Heart left ventricle (tissue), 16 donors: Measurements from ENCODE around the gene DUSP5. TPM values are rescaled to one million over a fixed set of nuclear protein-coding genes. Genes with fewer than 3 reads are reported as not detected.

Experiments used
- ATAC-seq, 4 donors: fragments of 200-7000 bp; cut with Tn5 transposase; one replicate each; pipeline ENCODE4 v1.9.1; 2020 to 2022; ENCODE audit warnings: moderate library complexity in 4 of 4, mild to moderate bottlenecking in 3 of 4, moderate number of reproducible peaks in 1 of 4
- DNase-seq, 5 donors: peaks; one replicate each; pipeline ENCODE4 v3.0.0-alpha.2; 2020
- H3K27ac ChIP-seq, 12 donors: fragments of 200-600 bp; sonication (generic) in 4 of 12; one replicate each; pipeline versions ENCODE4 v1.5.0 to v1.8.0; 2016 to 2022; ENCODE audit warnings: mild to moderate bottlenecking in 2 of 12
- H3K27me3 ChIP-seq, 9 donors: fragments of 200-600 bp; sonication (generic) in 2 of 9; one replicate each; pipeline versions ENCODE4 v1.5.1 to v1.8.0; 2016 to 2022; ENCODE audit warnings: mild to moderate bottlenecking in 3 of 9
- H3K36me3 ChIP-seq, 9 donors: fragments of 200-600 bp; sonication (generic) in 2 of 9; one replicate each; pipeline versions ENCODE4 v1.5.0 to v1.8.0; 2018 to 2022; ENCODE audit warnings: mild to moderate bottlenecking in 2 of 9
- H3K4me1 ChIP-seq, 12 donors: fragments of 200-600 bp; sonication (generic) in 4 of 12; one replicate each; pipeline versions ENCODE4 v1.5.0 to v1.8.0; 2016 to 2022; ENCODE audit warnings: mild to moderate bottlenecking in 3 of 12
- H3K4me3 ChIP-seq, 12 donors: fragments of 200-600 bp; sonication (generic) in 4 of 12; one replicate each; pipeline versions ENCODE4 v1.5.0 to v1.8.0; 2017 to 2022; ENCODE audit warnings: mild to moderate bottlenecking in 9 of 12, moderate library complexity in 4 of 12
- H3K9me3 ChIP-seq, 12 donors: fragments of 200-600 bp; sonication (generic) in 4 of 12; one replicate each; pipeline versions ENCODE4 v1.5.0 to v1.8.0; 2016 to 2022; ENCODE audit warnings: mild to moderate bottlenecking in 1 of 12
- POLR2A ChIP-seq, 2 donors: fragments of 450-650 bp; IDR thresholded peaks; one replicate each; pipeline ENCODE4 v1.6.1; 2017; ENCODE audit warnings: antibody characterized with exemption in 2 of 2, mild to moderate bottlenecking in 2 of 2, moderate library complexity in 2 of 2
- WGBS, 4 donors: extraction: QIAGEN DNeasy Blood & Tissue Kit in 2 of 4; methylation state at CpG; one replicate each; pipeline versions ENCODE4 v1.1.5 to v1.1.7; 2013 to 2018; 5-methylcytosine and 5-hydroxymethylcytosine counted together
- intact Hi-C, 10 donors: fragments of 100-400 bp; cut with DNase I; formaldehyde crosslinking; loops; one replicate each; pipeline versions ENCODE4 v1.11.1 to v1.14.2; 2022
- polyA plus RNA-seq, 2 donors: library from polyadenylated mRNA; stranded (reverse); fragments of 200-250 nt; gene quantifications; one replicate each; pipeline ENCODE4 v1.2.3, GENCODE V29; 2013
- total RNA-seq, 9 donors: library from RNA; depleted of rRNA in 2 of 9; stranded (reverse); fragments of >200 nt in 2 of 9; fragmentation: NEBNext Ultra II Directional in 3 of 9; extraction: Animal tissue kit (Norgen Biotek cat#: 25700) in 3 of 9; gene quantifications; one replicate each; pipeline versions ENCODE4 v1.1.0 to v1.2.4, GENCODE V29; 2016 to 2023
- TF ChIP-seq, protein P1 (sequence below), 12 donors: fragments of 200-600 bp; sonication (generic) in 4 of 12; IDR thresholded peaks; one replicate each; pipeline versions ENCODE4 v1.5.0 to v1.8.0; 2018 to 2022; ENCODE audit warnings: antibody characterized with exemption in 12 of 12, mild to moderate bottlenecking in 5 of 12
- donor health status: ischemic (EF 13 %, LVEDD 7.1; RV severe dilation, severe dysfunction).
- donor health status: healthy with polysubstance abuse.
- donor health status: DM: no; HTN: yes; CAD: no.
- donor health status: DM: no; HTN: no; CAD: no.
- donor health status: ischemic (EF 25% LVEDD 6.9; RV normal size, moderate dysfunction).
- donor health status: ischemic (EF 25% LVEDD 5.7; RV mildly dilated, moderate dysfunction).
- donor health status: healthy.
- donor health status: DM: yes; HTN: yes; CAD: no.
- donor health status: ischemic (EF 35%, LVEDD 5.7; RV mildly dilated, moderate dysfunction).
- donor health status: nonischemic (EF 11% LVEDD 7.7; RV severe dilation, severe dysfunction).
- donor health status: DM: yes; HTN: yes; CAD: no.
- donor health status: PGD.
- donor health status: ischemic (EF 29% LVEDD 5.4; RV normal size, mild dysfunction).
- donor health status: nonischemic (EF 23%, LVEDD 6.1; RV moderate dilation, normal function).

DUSP5 gene
- total and polyA plus RNA-seq, 11 donors: 3.5 to 42.7 (median 16.1) TPM

DNA sequence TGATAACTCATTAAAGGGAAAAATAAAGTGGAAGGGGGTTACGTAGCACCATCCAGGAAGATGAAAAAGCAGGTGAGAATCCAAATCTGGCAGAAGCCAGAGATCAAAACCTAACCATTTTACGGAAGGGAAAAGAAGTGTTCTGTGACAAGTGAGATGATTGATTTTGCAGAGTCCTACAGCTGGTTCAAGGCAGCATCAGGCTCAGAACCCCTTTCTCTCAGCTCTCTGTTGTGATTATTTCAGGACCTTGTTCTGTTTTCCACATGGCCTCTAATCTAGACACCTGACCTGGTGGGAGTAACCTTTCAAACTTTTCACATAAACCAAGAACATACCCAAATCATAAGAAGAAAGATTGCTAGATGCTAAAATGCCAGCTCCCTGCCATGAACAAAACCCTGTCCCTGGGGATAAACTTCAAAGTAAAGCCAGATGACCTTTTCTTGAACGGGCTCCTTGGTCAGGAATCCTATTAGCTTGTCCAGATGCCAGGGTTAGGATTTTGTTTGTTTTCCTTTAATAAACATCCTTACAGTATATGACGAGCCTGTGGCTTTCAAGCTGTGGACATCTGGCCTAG lies 5.9 kb downstream of the DUSP5 start:
- ATAC-seq (no peak), DNase-seq (no peak)
- no peak for TF ChIP-seq POLR2A (IDR thresholded peaks at IDR 0.05)
- TF ChIP-seq, protein P1, sequence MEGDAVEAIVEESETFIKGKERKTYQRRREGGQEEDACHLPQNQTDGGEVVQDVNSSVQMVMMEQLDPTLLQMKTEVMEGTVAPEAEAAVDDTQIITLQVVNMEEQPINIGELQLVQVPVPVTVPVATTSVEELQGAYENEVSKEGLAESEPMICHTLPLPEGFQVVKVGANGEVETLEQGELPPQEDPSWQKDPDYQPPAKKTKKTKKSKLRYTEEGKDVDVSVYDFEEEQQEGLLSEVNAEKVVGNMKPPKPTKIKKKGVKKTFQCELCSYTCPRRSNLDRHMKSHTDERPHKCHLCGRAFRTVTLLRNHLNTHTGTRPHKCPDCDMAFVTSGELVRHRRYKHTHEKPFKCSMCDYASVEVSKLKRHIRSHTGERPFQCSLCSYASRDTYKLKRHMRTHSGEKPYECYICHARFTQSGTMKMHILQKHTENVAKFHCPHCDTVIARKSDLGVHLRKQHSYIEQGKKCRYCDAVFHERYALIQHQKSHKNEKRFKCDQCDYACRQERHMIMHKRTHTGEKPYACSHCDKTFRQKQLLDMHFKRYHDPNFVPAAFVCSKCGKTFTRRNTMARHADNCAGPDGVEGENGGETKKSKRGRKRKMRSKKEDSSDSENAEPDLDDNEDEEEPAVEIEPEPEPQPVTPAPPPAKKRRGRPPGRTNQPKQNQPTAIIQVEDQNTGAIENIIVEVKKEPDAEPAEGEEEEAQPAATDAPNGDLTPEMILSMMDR (IDR thresholded peaks at IDR 0.05): no peak
- 31 to 42% (median 40%) methylated on average over 4 of the region's 4 CpGs for WGBS, 4 donors
- no peaks in the 10 kb centered on the region for H3K27me3 ChIP-seq
- intact Hi-C loops: loop anchor here in 4 of 10 donors (5.0 to 10.0 kb wide), 6 partner anchors 44 to 371 kb away; partner anchors contain the start of gene PDCD4 (in 1 of the 4)
- H3K9me3 ChIP-seq: no peaks in the 10 kb centered on the region
- peak overlapping the region; percentile 5 to 98 (median 94) for H3K27ac ChIP-seq
- H3K4me1 ChIP-seq: peaks cover 28 to 99% (median 81%) of the 10 kb centered on the region in 12 donors
- H3K4me3 ChIP-seq: peak overlapping the region in 5 of 12 donors; percentile 2 to 94 (median 11)
- H3K36me3 ChIP-seq: peaks cover 0 to 42% (median 21%) of the 10 kb centered on the region in 9 donors

GRCh38 chr10:110504111-110504735 lies 6.5 kb downstream of the DUSP5 start:
- peaks cover 29 to 100% (median 85%) of the 10 kb centered on the region in 12 donors for H3K4me1 ChIP-seq
- peaks cover 0 to 48% (median 21%) of the 10 kb centered on the region in 9 donors for H3K36me3 ChIP-seq
- ATAC-seq (peak in 3 of 4 donors; percentile 4 to 24 (median 14)), DNase-seq (peak in 3 of 5 donors; percentile 48 to 65 (median 53))
- TF ChIP-seq POLR2A (IDR thresholded peaks at IDR 0.05): no peak
- TF ChIP-seq, protein P1 (IDR thresholded peaks at IDR 0.05): no peak
- intact Hi-C loops: loop anchor here in 4 of 10 donors (5.0 to 10.0 kb wide), 6 partner anchors 43 to 371 kb away; partner anchors contain the start of gene PDCD4 (in 1 of the 4)
- 31 to 45% (median 35%) methylated on average over 4 of the region's 4 CpGs for WGBS, 4 donors
- H3K27ac ChIP-seq: peak overlapping the region; percentile 27 to 98 (median 94)
- peak overlapping the region in 5 of 12 donors; percentile 2 to 94 (median 9) for H3K4me3 ChIP-seq
- H3K27me3 ChIP-seq: no peaks in the 10 kb centered on the region
- no peaks in the 10 kb centered on the region for H3K9me3 ChIP-seq

DNA sequence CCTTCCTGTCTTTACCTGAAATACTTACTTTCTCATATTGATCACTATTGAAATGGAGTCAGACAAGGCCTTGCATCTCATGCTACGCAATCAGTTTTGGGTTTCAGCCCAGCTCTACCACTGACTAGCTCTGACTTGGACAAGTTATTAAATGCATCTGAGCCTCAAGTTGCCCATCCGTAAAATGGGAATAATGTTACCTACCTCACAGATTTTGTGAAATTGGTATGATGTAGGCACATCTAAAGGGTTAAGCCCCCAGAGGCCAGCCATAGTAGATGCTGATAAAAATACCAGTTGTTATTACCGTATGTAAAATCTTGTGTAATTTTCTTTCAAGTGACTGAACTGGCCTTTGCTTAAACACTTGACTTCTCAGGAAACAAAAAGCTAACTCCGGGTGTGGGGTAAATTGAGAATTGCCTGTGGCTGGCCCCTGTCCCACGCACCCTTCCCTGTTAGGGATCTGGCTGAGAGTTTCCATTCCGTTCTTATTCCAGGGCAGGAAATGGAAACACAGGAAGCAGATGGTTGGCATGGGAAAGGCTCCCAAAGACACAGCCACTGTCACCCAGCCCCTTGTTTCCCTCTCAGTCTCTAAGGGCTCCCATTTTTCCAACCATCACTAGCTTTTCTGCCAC lies 7.5 kb downstream of the DUSP5 start:
- DNase-seq: no peak
- peaks cover 0 to 58% (median 30%) of the 10 kb centered on the region in 9 donors for H3K36me3 ChIP-seq
- H3K9me3 ChIP-seq: no peaks in the 10 kb centered on the region
- intact Hi-C loops: loop anchor here in 3 of 10 donors (10.0 kb wide), 3 partner anchors 150 to 370 kb away; partner anchors contain the start of gene PDCD4 (in 1 of the 3)
- no peak for TF ChIP-seq POLR2A (IDR thresholded peaks at IDR 0.05)
- TF ChIP-seq, protein P1 (IDR thresholded peaks at IDR 0.05): no peak
- ATAC-seq: no peak
- no peak overlapping the region for H3K4me3 ChIP-seq
- H3K27me3 ChIP-seq: no peaks in the 10 kb centered on the region
- peaks cover 29 to 100% (median 86%) of the 10 kb centered on the region in 12 donors for H3K4me1 ChIP-seq
- H3K27ac ChIP-seq: peak overlapping the region; percentile 29 to 98 (median 94)
- WGBS, 4 donors: 55 to 61% (median 58%) methylated on average over 6 of the region's 6 CpGs
